HG03280 (cell line): ENCODE results near the gene NAV3.
A peak's percentile ranks its signal among the peaks of the same experiment; 100 is the strongest.

Experiments
- ATAC-seq: cut with Tn5 transposase; IDR thresholded peaks from one replicate; pipeline ENCODE4 v1.9.1; 2021; ENCODE audit warnings: mild to moderate bottlenecking, moderate library complexity; ENCODE audit not compliant: unreplicated experiment

The NAV3 gene

GRCh38 chr12:77968571-77968970 lies 137.9 kb downstream of the NAV3 start:
- no peak for ATAC-seq

GRCh38 chr12:77973579-77973978 lies 142.9 kb downstream of the NAV3 start:
- ATAC-seq = no peak

- ATAC-seq = no peak
Measured at GRCh38 chr12:77974645-77975044, 144.0 kb downstream of the NAV3 start.

GRCh38 chr12:77979597-77980250 lies 149.0 kb downstream of the NAV3 start:
- no peak for ATAC-seq

GRCh38 chr12:77980782-77981181 lies 150.1 kb downstream of the NAV3 start:
- no peak for ATAC-seq

GRCh38 chr12:77983859-77984258 lies 153.2 kb downstream of the NAV3 start:
- ATAC-seq = no peak

DNA sequence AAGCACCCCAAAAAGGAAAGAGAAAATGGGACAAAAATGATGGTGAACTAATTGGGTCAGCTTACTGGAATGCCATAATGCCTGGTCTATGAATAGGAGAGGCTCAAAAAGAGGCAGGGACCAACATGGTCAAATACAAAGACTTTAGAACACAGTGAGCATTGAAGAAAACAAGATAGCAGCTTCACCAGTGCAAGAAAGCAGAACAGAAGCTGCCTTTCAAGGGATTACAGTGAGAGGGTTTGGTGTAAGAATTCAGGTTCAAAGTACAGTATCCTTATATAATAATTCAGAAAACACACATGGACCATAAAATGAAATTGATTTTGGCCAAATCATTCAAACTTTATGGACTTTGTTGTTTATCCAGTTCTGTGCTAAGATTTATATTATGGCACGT lies 162.1 kb downstream of the NAV3 start:
- no peak for ATAC-seq

DNA sequence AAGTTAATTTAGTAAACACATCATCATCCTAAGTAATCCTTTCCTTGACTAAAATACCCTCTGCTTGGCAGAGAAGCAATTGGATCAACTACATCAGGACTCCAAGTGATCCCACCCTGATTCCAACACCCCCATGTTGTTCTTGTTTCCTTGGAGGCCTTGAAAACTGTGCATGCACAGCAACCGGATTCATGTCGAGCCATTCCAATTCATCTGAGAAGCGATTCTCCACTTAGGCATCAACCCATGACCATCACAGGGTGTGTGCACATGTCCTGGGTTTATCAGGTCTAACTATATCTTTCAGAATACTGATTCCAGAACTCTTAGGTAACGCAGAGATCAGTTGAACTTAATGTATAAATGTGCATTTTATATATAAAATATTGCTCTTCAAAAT lies 163.0 kb downstream of the NAV3 start:
- ATAC-seq = no peak

DNA sequence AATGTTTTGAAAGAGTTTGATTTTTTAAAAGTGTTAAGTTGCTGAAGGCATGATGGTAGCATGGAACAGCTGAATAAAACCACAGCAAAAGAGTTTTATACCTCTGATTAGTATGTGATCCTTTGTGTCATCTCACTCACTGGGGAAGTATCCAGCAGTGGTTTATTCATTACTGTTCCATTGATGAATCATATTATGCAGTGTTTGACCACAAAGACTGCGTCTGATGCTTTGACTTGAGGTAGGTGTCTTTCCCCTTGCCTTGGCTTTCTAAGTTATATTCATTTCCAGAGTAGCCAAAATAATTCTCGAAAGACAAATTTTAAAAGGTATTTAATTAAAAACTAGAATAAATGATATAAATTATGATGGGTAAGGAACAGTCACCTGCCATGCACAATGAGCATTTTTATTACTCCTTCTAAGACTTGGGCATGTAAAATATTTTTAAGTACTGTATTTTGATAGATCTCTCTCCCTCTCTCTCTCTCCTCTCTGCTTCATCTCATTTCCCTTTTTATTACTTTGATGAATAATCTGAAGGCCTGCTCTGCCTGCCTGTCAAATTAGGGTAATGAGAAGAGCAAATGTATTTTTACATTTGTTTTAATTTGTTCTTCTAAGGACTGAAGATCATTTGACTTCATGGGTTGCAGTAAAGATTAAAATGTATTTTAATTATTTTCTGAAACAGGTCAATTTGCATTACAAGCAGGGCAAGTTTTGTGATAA lies 164.9 kb downstream of the NAV3 start:
- peak; percentile 79 for ATAC-seq

GRCh38 chr12:77996670-77997069 lies 166.0 kb downstream of the NAV3 start:
- no peak for ATAC-seq

DNA sequence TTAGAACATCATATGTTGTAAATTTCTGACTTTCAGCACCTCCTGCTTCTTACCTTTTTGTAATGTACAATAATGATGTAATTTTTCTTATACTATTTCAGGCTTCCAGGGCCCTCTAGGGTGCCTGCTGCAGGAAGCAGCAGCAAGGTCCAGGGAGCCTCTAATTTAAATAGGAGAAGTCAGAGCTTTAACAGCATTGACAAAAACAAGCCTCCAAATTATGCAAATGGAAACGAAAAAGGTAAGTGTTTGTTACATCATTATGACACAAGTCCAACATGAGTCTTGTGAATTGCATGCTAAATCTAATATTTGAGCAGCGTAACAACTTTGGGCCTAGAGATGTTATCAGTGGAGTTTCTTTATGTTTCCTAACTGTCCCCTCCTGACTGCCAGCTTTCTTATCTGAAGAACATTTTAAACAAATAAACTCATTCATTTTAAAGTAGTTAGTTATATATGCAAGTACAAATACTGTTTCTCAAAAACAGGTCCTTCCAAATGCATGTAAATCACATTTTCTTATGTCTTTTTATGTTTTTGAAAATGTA lies 167.6 kb downstream of the NAV3 start:
- ATAC-seq = no peak

DNA sequence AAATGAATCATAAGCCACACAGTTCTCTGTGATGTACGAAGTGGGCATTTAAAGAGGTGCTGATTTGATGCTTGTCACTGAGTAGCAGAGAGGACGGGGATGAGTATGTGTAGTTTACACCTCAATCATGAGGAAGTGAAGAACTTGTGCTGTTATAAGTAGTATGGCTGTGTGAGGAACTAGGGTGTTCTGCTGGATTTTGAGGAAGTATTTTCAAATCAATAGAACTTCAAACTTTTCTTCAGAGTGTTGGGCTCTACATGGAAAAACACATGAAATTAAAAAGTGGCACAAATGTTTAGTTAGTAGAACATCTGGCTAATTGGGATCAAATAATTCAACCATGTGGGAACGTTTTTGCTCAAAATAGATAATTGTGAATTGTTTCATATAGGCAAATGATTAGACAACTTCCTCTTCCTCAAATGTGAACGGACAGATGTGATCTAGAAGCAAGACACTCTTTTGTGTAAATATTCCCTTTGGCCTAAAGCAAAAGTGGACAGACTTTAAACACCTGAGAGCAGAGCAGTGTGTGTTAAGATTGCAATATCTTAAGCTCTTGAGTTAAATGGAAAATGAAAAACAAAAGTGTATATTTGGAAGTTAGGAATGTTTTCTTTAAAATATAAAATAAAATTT lies 168.5 kb downstream of the NAV3 start:
- peak; percentile 52 for ATAC-seq

- no peak for ATAC-seq
Measured at GRCh38 chr12:78002878-78003277, 172.2 kb downstream of the NAV3 start.

- no peak for ATAC-seq
Measured at GRCh38 chr12:78004249-78005093, 173.8 kb downstream of the NAV3 start.

GRCh38 chr12:78005094-78005492 lies 174.4 kb downstream of the NAV3 start:
- ATAC-seq = no peak

GRCh38 chr12:78007173-78007572 lies 176.5 kb downstream of the NAV3 start:
- no peak for ATAC-seq

DNA sequence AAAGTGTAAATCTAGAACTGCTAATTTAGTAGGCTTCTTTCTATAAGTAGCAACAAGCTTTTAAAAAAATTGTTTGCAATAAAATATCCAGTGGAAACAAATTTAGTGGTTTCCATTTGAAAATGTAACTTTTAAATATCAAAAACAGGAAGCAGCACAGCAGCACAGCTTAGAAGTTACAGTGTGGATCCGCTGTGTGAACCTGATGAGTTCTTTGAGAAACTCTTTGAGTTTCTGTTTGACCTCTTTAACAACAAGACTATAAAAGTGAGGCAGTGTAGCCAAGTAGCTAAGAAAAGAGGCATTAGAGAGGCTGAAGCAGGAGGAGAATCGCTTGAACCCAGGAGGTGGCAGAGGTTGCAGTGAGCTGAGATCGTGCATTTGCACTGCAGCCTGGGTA lies 178.3 kb downstream of the NAV3 start:
- ATAC-seq = no peak

- no peak for ATAC-seq
Measured at GRCh38 chr12:78018171-78018910, 187.6 kb downstream of the NAV3 start.

DNA sequence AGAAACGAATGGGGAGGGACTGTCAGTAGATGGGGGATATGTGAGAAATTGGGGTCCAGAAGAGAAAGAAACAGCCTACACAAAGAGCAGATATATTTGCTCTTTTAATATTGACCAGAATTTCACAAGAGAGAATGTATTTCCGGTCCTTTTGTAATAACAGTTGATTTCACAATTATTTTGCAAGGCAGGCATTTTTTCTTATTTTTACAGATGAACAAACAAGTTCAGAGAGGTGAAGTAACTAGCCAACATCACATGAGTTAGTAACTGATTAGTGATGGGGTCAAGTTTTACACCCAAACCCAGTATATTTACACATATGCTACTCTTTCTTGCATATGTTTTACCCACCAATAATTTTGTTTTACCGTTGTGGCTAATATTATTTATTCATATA lies 188.2 kb downstream of the NAV3 start:
- no peak for ATAC-seq

- ATAC-seq = no peak
Measured at GRCh38 chr12:78028426-78028825, 197.7 kb downstream of the NAV3 start.
